ENCODE data around the gene INKA1. TPM values are rescaled to one million over a fixed set of nuclear protein-coding genes. Genes with fewer than 3 reads are reported as not detected.

Gene INKA1
- total and polyA plus RNA-seq, 2 of the 8 experiments (the other 6 are each of a cell fraction or from before 2014, with no cell fraction given), result 1.3 to 4.7 TPM

DNA sequence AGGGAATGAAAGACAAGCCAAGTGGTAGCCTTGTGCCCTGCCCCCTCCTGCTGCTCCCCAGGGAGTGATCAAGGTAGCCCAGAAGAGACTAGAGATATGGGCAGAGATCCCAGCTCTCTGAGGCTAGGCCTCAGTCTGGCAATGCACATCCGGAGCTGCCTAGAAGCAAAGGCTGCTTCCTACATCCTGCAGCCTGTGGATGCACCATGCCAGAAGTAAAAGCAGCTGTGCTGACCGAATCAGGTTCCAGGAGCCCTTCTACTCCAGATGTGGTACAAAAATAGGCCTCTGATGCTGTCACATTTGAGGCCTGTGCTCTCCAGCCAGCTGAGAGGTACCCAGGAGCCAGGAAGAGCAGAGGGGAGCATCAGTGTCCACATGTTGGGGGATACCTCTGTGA lies 37.3 kb downstream of the INKA1 start:
- no peak overlapping the region for H4K5ac ChIP-seq (ENCODE audit: insufficient read length, low read depth, low read length)
- H3K14ac ChIP-seq (ENCODE audit: insufficient read length), result no peak overlapping the region
- no peak for TF ChIP-seq SP4 (IDR thresholded peaks at IDR 0.05; ENCODE audit: low read length)
- no peak for TF ChIP-seq CHD1 (IDR thresholded peaks at IDR 0.05; ENCODE audit: low read depth, low read length)
- TF ChIP-seq CEBPB (IDR thresholded peaks at IDR 0.05; ENCODE audit: low read depth, low read length), result no peak
- TF ChIP-seq BRCA1 (IDR thresholded peaks at IDR 0.05; ENCODE audit: low read depth, low read length), result no peak
- no peak overlapping the region for H4K8ac ChIP-seq (ENCODE audit: extremely low read depth, insufficient read depth, low read length)
- H2BK12ac ChIP-seq (ENCODE audit: low read depth, low read length), result no peak overlapping the region
- ChIA-PET POLR2A (ENCODE audit: partially characterized antibody) (interaction anchor here (0.8 to 1.0 kb wide), 3 partner anchors 16 to 45 kb away, joined by 3 read pairs; no protein-coding TSS in a partner anchor), CTCF (ENCODE audit: partially characterized antibody) (interaction anchor here (0.6 to 15.2 kb wide), 24 partner anchors 10 to 853 kb away, joined by 3 to 306 read pairs (median 10); partner anchors contain the start of genes AMIGO3, CDHR4, INKA1 and IP6K1)
- H3K4me3 ChIP-seq (ENCODE audit: extremely low read depth in 1 of 4, insufficient read depth in 2 of 4, low read depth in 3 of 4, low read length in 4 of 4), result no peak overlapping the region
- 94% methylated on average over 2 of the region's 2 CpGs; no CpG with 5 or more reads in 1 of the 2 experiments for WGBS, 2 experiments (ENCODE audit: extremely low coverage in 1 of 2, insufficient coverage in 1 of 2, insufficient read length in 1 of 2, insufficient replicate concordance in 2 of 2, low coverage in 1 of 2, low lambda C conversion rate in 2 of 2, missing lambda C conversion rate in 1 of 2)
- no peak overlapping the region for H2AK5ac ChIP-seq (ENCODE audit: low read depth, low read length)
- no peak overlapping the region for H3K23ac ChIP-seq (ENCODE audit: insufficient read length)
- H3K79me1 ChIP-seq (ENCODE audit: low read depth, low read length), result no peaks in the 10 kb centered on the region
- H3K9me3 ChIP-seq (ENCODE audit: insufficient read depth in 2 of 2, low read depth in 1 of 2, low read length in 1 of 2), result no peaks in the 10 kb centered on the region
- H2BK15ac ChIP-seq (ENCODE audit: low read length), result no peak overlapping the region
- H3K4me1 ChIP-seq (replicated peaks in 1 of 4; ENCODE audit: control insufficient read depth in 3 of 4, insufficient read depth in 4 of 4, low read length in 3 of 4), result peaks cover 0 to 6% (median 0%) of the 10 kb centered on the region in 4 experiments; a peak in 2 of 7 replicates
- H3K56ac ChIP-seq (replicated peaks; ENCODE audit: insufficient read length, low read depth, low read length), result no peak overlapping the region
- H3K23me2 ChIP-seq (ENCODE audit: low read depth, low read length), result no peaks in the 10 kb centered on the region
- DNase-seq (ENCODE audit: low read depth in 1 of 2, low spot score in 2 of 2), result no peak
- H3K27me3 ChIP-seq (replicated peaks in 1 of 4; ENCODE audit: control insufficient read depth in 3 of 4, extremely low read depth in 1 of 4, insufficient read depth in 3 of 4, low read length in 3 of 4), result no peaks in the 10 kb centered on the region
- peaks cover 4 to 36% (median 34%) of the 10 kb centered on the region in 4 experiments for H3K36me3 ChIP-seq (ENCODE audit: control insufficient read depth in 2 of 4, insufficient read depth in 4 of 4, low read length in 3 of 4)
- no peak overlapping the region for H3K18ac ChIP-seq (ENCODE audit: extremely low read depth, low read length)
- H2BK5ac ChIP-seq (ENCODE audit: low read depth, low read length), result no peak overlapping the region
- no peak overlapping the region for H2BK20ac ChIP-seq (ENCODE audit: low read length)
- H2BK120ac ChIP-seq (replicated peaks; ENCODE audit: low read depth, low read length), result no peak overlapping the region
- H4K91ac ChIP-seq (replicated peaks; ENCODE audit: insufficient read length, low read length), result no peak overlapping the region
- H2AFZ ChIP-seq (ENCODE audit: low read length), result no peak overlapping the region
- H3K79me2 ChIP-seq (ENCODE audit: control insufficient read depth in 1 of 2, insufficient read depth in 2 of 2, low read length in 2 of 2), result no peaks in the 10 kb centered on the region
- peaks cover 0 to 5% of the 10 kb centered on the region in 2 experiments for H4K20me1 ChIP-seq (replicated peaks in 1 of 2; ENCODE audit: control insufficient read depth in 1 of 2, insufficient read depth in 2 of 2, low read length in 2 of 2)
- FAIRE-seq, result no peak
- no peak overlapping the region for H3K9ac ChIP-seq (replicated peaks in 1 of 4; ENCODE audit: extremely low read depth in 1 of 4, low read depth in 3 of 4, low read length in 3 of 4)
- H3K4ac ChIP-seq (replicated peaks; ENCODE audit: insufficient read length, low read depth, low read length), result no peak overlapping the region
- H3K27ac ChIP-seq (ENCODE audit: low read depth, low read length), result no peak overlapping the region
- H3K4me2 ChIP-seq (ENCODE audit: insufficient read depth in 1 of 2, low read depth in 2 of 2, low read length in 2 of 2), result no peak overlapping the region
